GM10847 (cell line): ENCODE measurements around the gene SDK1.

Experiments
- POLR2A ChIP-seq: IDR thresholded peaks from 2 replicates; pipeline ENCODE4 v1.6.1; 2011; ENCODE audit not compliant: insufficient read length; ENCODE audit errors: extremely low read depth

The SDK1 gene

GRCh38 chr7:4040109-4040928, 739.3 kb downstream of the SDK1 start:
- no peak for TF ChIP-seq POLR2A

GRCh38 chr7:4042402-4043045, 741.5 kb downstream of the SDK1 start:
- TF ChIP-seq POLR2A, result no peak

GRCh38 chr7:4043988-4044387, 742.9 kb downstream of the SDK1 start:
- no peak for TF ChIP-seq POLR2A

- no peak for TF ChIP-seq POLR2A
These were observed 744.4 kb downstream of the SDK1 start for GRCh38 chr7:4045450-4045849.

- no peak for TF ChIP-seq POLR2A
These were observed 744.9 kb downstream of the SDK1 start for GRCh38 chr7:4045975-4046374.

GRCh38 chr7:4048336-4048735, 747.3 kb downstream of the SDK1 start:
- no peak for TF ChIP-seq POLR2A

- TF ChIP-seq POLR2A, result no peak
These were observed 748.1 kb downstream of the SDK1 start for GRCh38 chr7:4049202-4049601.

GRCh38 chr7:4050126-4050660, 749.1 kb downstream of the SDK1 start:
- no peak for TF ChIP-seq POLR2A

- TF ChIP-seq POLR2A, result no peak
These were observed 750.6 kb downstream of the SDK1 start for GRCh38 chr7:4051696-4052095.

GRCh38 chr7:4052130-4052529, 751.1 kb downstream of the SDK1 start:
- no peak for TF ChIP-seq POLR2A

GRCh38 chr7:4054158-4054557, 753.1 kb downstream of the SDK1 start:
- no peak for TF ChIP-seq POLR2A

GRCh38 chr7:4056552-4057288, 755.7 kb downstream of the SDK1 start:
- no peak for TF ChIP-seq POLR2A

GRCh38 chr7:4057289-4057616, 756.2 kb downstream of the SDK1 start:
- TF ChIP-seq POLR2A, result no peak

- TF ChIP-seq POLR2A, result no peak
These were observed 757.1 kb downstream of the SDK1 start for GRCh38 chr7:4058158-4058557.

GRCh38 chr7:4065190-4065589, 764.1 kb downstream of the SDK1 start:
- no peak for TF ChIP-seq POLR2A

- no peak for TF ChIP-seq POLR2A
These were observed 765.2 kb downstream of the SDK1 start for GRCh38 chr7:4066206-4066605.
